NAMALWA (cell line): ENCODE data around the gene TSPO.

Source experiments
- DNase-seq: peaks from one replicate; pipeline ENCODE4 v3.0.0-alpha.2; 2015; ENCODE audit warnings: low spot score

The TSPO gene

DNA sequence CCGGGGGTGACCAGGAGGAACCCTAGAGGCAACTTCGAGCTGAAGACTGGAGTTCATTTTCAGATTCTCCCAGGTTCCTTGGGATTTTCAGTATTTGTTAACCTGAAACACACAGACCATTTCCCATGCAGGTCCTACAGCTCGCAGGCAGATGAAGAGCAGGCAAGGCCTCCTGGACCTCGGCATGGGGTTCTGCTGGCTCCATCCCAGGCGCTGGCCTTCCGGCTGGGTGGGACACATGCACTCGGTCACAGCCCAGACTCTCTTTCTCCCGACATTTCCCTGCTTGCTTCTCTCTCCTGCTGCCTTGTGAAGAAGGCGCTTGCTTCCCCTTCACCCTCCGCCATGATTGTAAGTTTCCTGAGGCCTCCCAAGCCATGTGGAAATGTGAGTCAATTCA lies 51.0 kb downstream of the TSPO start:
- no peak for DNase-seq

DNA sequence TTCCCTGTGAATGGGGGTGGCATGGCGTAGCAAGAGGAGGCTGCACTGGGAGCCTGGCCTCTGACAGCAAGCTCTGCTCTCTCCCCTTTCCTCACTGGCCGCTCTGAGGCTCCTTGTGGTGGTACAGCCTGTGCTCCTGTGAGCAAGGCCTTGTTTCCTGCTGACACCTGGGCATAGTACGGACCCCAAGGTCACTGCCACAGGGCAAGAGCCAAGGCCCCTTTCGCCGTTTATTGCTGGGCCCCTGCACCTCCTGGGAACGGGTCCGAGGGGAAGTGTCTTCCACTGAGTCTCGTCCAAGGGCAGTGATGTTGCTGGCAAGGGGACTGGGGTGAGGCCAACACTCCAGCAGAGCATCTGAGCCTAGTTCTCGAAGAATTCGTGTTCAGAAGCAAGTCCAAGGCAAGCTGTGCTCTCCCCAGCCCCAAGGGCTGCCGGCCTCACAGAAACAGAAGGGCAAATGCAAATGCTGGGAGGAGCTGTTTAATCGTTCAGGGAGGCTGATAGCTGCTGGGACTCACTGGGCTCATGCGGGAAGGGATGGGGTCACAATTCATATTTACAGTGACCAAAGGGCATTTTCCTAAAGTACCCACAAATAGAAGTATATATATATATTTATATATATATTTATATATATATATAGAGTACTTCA lies 51.5 kb downstream of the TSPO start:
- DNase-seq = no peak

DNA sequence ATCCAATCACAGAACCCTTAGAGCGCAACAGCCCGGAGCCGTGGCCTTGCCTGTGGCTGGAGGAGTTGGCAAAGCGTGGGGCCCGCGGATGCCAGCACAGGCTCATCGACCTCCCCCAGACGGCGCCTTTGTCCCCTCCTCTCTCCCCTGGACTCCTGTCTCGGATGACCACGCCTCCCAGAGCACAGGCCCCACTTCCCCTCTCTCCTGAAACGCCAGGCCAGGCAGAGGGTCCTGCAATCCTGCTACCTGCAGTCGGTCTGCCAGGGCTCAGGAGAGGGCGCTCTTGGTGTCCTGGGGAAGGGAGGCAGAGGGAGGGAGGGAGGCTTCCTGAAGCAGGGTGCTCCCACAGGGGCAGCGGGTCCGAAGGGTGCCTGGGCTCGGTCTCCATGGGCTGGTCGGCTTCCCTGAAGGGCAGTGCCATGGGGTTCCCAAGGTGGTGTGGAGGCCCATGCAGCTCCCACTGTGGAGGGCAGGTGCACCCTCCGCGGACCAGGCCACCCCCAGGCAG lies 52.2 kb downstream of the TSPO start:
- no peak for DNase-seq

DNA sequence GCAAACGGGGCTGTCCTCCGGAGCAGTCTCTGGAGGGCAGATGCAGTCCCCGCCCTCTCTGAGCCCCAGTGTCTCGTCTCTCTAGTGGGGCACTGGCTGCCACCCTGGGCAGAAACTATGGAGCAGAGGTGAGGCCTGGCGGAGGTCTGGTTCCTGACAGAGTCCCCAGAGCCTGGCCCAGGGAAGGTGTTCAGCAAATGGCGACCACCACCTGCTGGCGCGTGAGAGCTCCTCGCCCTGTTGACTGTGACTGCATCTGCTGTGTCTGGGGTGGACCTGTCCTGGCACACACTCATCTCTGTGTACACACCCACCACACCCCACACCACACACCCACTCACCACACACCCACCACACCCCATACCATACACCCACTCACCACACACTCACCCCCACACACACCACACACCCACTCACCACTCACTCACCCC lies 53.9 kb downstream of the TSPO start:
- no peak for DNase-seq

DNA sequence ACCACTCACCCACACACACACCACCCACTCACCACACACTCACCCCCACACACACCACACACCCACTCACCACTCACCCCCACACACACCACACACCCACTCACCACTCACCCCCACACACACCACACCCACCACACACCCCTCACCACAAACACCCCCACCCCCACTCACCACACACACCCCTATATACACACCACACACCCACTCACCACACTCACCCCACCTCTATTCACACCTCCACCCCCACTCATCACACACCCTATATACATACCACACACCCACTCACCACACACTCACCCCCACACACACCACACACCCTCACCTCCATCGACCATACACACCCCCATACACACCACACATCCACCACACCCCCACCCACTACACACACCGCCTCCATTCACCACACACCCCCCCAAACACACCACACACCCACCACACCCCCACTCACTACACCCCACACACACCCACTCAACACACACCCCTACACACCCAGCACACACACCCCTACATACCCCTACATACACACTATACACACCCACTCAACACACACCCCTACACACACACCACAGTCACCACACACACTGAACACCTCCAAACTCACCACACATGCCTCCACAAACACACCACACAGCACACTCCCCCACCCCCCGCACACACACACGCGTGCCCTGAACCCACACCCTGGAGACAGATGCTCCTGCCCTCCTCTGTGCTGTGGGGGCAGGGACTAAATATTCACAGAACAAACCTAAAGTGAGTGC lies 54.6 kb downstream of the TSPO start:
- DNase-seq = no peak

DNA sequence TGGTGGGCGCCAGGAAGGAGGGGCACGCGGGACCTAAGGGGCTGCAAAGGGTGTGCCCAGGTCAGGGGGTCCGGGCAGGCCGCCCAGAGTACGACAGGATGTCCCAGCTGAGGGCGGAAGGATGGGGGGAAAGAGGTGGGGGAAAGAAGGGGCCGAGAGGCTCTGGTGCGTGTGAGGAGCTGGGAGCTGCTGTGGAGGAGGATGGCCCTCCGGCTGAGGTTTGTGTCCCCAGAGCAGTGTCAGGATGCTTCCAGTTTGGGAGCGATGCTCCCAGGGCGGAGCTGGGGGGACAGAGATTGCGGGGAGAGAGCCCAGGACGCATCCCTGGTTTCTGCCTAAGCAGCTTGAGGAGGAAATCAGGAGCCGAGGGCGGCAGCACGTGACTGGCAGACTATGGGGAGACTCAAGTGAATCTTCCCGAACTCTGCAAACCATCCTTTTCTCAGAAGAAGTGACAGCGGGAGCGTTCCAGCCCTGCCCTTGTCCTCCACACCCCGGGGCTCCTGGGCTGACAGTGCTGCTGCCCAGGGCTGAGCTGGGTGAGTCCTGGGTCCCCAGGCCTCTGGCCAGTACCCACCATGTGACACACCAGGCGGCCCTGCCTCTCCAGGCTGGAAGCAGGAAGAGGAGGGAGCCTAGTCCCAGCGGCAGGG lies 55.3 kb downstream of the TSPO start:
- DNase-seq = no peak

DNA sequence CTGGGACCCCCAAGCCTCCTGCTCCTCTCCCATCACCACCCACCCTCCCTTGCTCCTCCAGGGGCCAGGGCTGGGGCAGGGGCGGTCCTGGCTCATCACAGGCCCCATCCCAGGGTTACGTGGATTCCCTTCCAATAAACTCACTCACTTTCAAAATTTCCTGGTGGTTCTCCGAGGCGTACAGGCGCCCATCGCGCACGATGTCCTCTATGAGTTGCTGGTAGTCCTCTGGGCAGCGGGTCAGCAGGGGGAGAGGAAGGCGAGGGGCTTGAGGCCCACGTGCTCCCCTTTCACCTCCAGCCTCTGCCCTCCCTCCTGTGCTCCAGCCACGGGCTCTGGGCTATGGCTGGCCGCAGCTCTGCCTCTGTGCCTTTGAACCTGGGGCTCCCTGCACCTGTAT lies 56.0 kb downstream of the TSPO start:
- DNase-seq = no peak

DNA sequence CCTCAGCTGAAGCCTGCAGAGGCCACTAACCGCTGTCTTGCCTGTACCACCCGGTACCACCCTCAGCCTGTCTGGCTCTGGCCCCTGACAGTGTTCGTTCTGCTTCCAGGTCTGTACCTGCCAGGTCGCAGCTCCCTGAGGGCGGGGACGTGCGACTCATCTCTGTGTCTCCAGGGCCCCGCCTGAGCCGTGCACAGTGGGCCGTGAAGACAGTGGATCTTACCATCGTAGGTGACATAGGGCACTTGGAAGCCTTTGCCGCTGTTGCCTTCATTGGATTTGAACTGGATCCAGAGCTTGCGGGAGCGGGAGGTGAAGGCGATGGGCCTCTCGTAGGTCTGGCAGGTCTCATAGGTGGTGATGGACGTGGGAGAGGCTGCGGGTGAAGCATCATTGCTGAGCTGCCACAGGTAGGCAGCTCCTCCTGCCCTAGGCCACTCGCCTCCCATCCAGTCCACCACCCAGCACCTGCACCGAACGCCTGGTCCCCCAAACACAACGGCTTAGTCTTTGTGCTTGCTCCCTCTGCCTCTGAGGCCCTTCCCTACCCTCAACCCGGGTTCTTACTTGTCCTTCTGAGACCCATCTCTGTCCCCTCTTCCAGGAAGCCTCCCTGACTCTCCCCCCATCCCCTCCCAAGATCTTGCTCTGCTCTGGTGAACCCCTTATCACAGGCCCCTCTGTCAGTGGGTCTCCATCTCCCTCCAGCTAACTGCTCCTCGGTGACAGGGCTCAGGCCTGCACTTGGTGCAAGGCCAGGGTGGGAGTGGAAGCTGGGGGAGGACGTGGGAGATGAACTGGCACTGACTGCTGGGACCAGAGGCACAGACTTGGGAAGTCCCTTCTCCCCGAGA lies 56.7 kb downstream of the TSPO start:
- DNase-seq = no peak

DNA sequence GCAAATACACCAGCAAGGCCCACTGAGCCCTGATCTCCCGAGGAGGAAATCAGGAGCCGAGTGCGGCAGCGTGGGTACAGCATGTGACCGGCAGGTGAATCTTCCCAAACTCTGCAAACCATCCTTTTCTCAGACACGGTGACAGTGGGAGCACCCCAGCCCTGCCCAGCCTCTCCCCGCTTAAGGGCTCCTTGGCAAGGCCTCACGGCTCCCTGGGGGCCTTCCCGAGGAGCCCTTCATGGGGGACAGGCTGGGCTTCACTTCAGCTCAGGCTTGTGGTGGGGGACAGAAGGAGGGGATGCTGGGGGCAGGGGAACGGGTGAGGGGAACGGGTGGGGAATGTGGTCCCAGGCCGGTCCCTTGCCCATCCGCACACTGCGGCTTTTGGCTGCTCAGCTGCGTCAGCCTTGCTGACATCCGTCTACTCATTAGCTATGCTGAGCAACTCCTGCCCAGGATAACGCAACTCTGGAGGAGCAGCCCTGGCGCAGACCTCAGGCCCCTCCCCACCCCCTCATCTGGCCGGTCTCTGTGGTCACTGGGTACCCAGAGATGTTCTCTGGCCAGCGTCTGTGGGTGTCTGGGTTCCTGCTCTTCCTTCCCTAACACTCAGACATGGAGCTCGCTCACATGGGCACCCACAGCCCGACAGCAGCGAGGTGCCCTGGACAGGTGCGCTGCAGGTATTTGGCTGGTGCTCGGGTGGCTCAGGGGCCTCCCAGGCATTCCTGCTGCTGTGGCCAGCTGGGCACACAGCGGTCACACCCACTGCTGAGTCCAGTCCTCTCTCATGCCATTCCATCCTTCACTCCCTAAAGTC lies 57.6 kb downstream of the TSPO start:
- DNase-seq = no peak

DNA sequence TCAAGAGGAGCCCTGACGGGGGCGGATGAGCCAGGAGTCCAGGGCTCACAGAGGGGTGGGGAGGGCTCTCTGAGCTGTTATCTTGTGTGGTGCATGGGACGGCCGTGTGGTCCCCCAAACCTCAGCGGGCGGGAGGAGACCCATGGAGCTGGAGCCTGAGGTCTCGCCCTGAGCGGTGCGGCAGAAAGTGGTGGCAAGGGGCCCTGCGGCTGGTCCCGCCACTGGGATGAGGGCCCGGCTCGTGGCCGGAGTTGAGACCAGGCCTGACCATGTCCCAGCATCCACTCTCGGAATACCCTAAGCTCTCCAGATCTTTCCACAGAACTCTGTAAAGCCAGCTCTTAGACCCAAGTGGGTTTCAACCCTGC lies 58.1 kb downstream of the TSPO start:
- no peak for DNase-seq

DNA sequence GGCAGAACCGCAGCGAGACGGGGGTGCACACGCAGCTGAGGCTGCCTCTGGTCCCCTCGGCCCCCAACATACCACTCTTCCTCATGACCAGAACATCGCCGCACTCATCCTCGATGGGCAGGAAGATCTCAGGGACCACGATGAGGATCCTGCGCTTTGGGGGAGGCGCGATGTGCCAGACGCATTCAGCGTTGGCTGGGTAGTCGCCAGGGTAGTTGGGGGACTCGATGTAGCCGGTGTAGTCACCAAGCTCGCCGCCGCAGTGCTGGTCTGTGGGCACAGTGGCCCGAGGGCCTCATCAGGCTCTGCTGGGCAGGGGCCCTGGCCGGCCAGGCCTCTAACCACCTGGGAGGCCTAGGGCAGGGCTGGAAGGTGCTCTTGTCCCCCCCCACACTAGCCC lies 58.6 kb downstream of the TSPO start:
- DNase-seq = no peak

DNA sequence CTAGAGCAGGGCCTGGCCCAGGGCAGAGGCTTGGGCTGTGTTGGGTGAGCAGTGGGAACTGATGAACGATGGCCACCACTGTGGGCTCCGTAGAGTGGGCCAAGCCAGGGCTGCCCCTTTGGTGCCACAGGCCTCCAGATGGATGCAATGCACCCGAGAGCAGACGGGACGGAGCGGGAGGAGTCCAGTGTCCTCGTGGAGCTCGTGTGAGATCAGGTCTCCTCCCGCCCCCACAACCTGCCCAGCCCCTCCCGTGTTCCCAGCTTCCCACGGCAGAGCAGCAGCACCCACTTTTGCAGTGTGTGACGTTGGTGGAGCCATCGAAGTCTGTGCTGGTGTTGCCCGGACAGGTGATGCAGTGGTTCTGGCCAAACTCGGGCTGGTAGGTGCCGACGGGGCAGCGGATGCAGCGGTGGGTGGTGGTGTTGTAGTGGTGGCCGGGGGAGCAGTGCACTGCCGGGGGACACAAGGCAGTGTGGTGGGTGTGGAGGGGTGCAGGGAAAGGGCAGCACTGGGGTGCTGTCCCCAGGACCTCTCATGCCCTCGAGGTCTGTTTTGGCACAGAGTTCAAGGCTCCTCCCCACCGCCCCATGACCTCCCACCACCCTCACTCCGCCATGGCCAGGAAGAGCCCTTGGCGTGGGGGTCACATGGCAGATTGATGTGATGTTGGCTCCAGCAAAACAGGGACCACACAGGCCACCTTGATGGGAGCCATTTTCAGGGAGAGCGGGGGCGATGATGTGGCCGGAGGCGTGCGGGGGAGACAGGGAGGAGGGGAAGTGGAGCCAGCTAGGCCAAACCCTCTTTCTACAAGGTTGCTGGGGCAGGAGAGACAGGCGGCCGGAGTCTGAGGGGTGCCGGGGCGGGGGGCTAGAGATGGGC lies 59.5 kb downstream of the TSPO start:
- no peak for DNase-seq

DNA sequence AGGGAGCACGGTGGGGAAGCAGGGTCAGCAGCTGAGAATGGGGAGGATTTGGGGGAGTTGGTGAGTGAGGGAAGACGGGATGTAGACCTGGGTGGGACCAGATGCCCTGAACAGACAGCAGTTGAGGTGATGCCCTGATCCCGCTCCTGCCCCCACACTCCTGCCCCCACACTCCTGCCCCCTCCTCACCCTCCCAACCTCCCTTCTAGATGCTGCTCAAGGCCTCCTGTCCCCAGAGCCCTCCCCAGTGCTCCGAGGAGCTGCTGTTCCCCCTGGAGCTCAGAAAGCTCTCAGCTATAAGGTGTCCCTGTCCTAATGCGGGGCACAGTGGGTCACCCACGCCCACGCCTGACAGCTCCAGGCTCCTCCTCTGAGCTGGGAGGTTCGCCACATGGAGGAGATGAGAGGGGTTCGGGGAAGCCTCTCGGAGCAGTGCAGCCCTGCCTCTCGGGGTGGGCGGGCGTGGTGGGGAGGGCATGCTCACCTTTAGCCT lies 60.6 kb downstream of the TSPO start:
- DNase-seq = no peak

DNA sequence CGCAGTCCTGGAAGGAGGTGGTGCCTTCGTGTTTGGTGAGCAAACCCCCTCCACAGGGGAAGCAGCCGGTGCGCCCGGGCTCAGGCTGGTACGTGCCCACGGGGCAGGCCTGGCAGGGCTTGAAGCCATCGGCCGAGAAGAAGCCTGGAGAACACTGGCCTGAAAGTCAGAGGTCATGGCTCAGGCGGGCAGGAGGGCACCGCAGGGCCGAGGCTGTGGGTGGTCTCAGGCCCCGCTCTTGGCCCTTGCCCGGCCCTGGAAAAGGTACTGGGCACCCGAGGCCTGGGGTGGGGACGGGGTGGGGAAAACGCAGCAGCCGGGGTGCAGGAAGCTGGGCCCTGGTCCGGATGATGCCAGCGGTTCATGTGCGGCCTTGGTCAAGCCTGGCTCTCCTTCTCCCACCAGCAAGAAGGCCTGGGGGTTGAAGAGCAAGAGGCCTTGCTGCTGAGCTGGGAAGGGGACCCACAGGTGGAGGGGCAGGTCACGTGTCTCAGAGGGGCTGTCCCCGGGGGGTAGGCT lies 61.1 kb downstream of the TSPO start:
- DNase-seq = no peak
